Measurements from ENCODE around the gene KCNAB1.

The KCNAB1 gene

GRCh38 chr3:156360963-156361362, 240.6 kb downstream of the KCNAB1 start:
- no peak for DNase-seq (ENCODE audit: low spot score)
- FAIRE-seq = no peak

GRCh38 chr3:156366559-156366958, 246.2 kb downstream of the KCNAB1 start:
- DNase-seq (ENCODE audit: low spot score) = no peak
- FAIRE-seq = no peak

- DNase-seq (ENCODE audit: low spot score) (no peak), FAIRE-seq (no peak)
Measured at GRCh38 chr3:156368189-156368588, 247.8 kb downstream of the KCNAB1 start.

DNA sequence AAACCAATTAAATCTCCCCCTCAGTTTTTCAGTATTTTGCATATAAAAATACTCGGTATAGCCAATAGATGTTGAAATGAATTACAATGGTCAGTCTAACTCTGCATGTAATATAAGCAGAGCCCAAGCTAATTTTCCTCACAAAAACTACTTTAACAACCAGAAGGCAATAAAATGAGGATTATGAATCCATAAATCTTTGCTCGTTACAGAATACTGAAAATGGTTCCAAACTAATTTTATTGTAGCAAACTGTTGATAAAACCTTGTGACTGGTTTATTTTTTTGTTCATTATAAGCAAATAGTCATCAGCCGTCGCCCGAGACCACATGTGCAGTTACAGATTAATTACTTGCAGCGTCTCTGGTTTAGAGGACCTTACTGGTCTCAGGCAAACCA, 251.3 kb downstream of the KCNAB1 start:
- DNase-seq (ENCODE audit: low spot score) (no peak), FAIRE-seq (no peak)

GRCh38 chr3:156373095-156373494, 252.7 kb downstream of the KCNAB1 start:
- DNase-seq (ENCODE audit: low spot score) (no peak), FAIRE-seq (no peak)

GRCh38 chr3:156373654-156374053, 253.3 kb downstream of the KCNAB1 start:
- FAIRE-seq (no peak), DNase-seq (ENCODE audit: low spot score) (no peak)

DNA sequence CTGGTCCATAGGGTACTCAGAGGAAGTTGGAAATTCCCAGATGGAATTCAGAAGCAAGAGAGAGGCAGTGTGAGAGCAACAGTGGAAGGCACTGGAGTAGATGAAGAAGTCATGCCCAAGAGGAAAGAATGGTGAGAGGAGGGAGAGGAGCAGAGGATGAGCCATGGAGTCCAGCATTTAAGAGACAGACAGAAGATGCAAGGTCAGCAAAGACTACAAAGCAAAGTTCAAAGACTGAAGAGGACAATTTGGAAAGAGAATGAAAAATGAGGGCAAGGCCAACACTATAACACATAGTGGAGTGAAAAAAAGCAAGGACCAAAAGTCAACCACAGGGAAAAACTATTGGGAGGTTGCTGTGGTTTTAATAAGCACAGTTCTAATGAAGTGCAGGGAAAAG, 255.8 kb downstream of the KCNAB1 start:
- DNase-seq (ENCODE audit: low spot score) (no peak), FAIRE-seq (no peak)

DNA sequence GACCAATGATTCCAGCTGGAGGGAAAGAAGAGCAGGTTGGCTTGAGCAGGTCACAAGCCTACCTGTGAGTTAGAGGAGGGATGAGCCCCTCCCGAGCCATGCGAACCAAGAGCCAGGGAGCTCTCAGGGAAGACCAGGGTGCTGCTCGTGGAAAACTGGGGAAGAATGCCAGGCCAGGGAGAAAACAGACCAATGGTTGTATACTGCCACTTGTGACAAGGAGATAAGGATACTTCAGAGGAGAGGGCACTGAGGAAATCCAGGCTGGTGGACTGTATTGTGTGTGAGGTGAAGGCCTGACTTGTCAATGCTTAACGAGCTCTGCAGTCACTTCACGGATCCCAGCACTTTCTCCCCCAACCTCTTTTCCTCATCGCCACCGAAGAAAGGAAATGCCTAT, 256.9 kb downstream of the KCNAB1 start:
- no peak for DNase-seq (ENCODE audit: low spot score)
- no peak for FAIRE-seq

DNA sequence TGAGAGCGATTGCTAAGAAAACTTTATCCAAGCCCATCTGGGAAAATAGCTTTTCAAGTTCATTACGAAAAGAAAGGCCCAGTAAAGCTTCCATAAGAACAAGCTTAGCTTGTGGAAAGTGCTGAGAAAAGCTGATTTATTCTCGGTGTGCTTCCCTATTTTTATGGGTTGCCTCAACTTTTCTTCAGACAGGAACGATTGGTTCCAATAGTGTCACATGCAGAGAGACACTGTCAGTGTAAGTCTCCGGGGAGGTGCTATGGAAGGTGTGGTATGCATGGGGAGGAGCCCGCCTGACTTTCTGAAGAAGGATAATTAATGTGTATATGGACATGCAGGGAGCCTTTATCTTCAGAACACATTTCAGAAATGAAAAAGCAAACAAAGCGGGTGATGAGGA, 257.3 kb downstream of the KCNAB1 start:
- FAIRE-seq = no peak
- DNase-seq (ENCODE audit: low spot score) = no peak

GRCh38 chr3:156378871-156379270, 258.5 kb downstream of the KCNAB1 start:
- FAIRE-seq = no peak
- no peak for DNase-seq (ENCODE audit: low spot score)

- DNase-seq (ENCODE audit: low spot score) = no peak
- FAIRE-seq = no peak
Measured at GRCh38 chr3:156379327-156379726, 258.9 kb downstream of the KCNAB1 start.

- no peak for DNase-seq (ENCODE audit: low spot score)
- FAIRE-seq = no peak
Measured at GRCh38 chr3:156381253-156381652, 260.9 kb downstream of the KCNAB1 start.

- FAIRE-seq = no peak
- DNase-seq (ENCODE audit: low spot score) = peak; percentile 43
Measured at GRCh38 chr3:156382458-156383346, 262.3 kb downstream of the KCNAB1 start.

DNA sequence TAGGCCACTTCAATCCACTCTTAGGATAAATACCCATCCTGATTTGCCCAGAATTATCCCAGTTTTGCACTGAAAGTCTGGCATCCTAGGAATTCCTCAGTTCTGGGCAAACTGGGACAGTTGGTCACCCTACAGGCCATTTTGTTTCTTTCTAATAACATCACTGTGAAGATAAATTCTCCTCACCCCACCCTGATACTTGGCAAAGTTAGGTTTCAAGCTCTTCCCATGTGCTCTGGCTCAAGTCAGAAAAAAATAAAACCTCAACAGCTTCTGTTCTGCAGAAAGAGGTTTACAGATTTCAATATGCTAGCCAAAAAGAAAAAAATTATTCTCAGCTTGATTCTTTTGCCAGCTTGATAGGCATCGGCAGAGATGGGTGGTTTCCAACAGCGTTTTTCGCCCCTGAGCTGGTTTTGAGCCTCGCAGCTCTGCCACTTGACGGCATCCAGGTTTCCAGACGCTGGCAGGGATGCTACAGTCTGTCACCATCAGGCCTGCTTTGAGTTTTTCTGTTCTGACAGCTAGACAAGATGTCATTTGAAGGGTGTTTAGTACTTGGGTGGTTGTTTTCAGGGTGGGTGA, 263.2 kb downstream of the KCNAB1 start:
- no peak for FAIRE-seq

GRCh38 chr3:156388497-156389448, 268.4 kb downstream of the KCNAB1 start:
- FAIRE-seq = no peak
- no peak for DNase-seq (ENCODE audit: low spot score)

More for the DNA sequence above, 263.2 kb downstream of the KCNAB1 start:
- DNase-seq (ENCODE audit: low spot score) = no peak

DNA sequence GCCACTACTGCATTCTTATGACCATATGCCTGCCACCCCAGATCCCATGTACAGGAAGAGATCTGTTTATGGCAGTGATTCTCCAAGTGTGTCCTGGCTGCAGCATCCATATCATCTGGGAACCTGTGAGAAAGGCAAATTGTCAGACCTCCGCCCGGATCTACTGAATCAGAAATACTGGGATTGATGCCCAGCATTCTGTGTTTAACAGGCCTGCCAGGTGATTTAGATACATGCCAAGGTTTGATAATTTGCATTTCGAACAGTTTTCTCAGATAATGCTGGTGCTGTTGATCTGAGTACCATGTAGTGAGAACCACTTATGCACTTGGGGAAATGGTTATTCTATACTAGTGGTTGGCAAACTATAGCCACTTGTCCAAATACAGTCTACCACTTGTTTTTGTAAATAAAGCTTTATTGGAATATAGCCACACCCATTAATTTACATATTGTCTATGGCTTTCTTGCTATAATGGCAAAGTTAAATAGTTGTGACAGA, 269.1 kb downstream of the KCNAB1 start:
- DNase-seq (ENCODE audit: low spot score) = no peak
- FAIRE-seq = no peak

DNA sequence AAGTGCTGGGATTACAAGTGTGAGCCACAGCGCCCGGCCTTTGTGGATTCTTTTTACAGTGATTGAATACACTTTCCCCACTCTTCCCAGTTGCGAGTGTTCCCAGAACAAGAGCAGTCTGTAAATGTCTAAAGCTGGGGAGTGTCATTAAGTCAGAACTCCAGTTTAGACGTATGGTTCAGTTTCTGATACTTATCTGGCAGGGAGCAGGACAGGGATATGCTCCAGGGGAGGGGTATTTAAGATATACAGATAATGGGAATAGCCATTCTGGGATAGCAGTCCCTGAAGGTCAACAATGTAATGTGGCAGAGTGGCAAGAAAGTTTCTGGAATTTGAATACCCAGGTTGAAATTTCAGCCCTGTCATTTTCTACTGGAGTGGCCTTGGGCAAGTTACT, 270.5 kb downstream of the KCNAB1 start:
- DNase-seq (ENCODE audit: low spot score) (no peak), FAIRE-seq (no peak)

DNA sequence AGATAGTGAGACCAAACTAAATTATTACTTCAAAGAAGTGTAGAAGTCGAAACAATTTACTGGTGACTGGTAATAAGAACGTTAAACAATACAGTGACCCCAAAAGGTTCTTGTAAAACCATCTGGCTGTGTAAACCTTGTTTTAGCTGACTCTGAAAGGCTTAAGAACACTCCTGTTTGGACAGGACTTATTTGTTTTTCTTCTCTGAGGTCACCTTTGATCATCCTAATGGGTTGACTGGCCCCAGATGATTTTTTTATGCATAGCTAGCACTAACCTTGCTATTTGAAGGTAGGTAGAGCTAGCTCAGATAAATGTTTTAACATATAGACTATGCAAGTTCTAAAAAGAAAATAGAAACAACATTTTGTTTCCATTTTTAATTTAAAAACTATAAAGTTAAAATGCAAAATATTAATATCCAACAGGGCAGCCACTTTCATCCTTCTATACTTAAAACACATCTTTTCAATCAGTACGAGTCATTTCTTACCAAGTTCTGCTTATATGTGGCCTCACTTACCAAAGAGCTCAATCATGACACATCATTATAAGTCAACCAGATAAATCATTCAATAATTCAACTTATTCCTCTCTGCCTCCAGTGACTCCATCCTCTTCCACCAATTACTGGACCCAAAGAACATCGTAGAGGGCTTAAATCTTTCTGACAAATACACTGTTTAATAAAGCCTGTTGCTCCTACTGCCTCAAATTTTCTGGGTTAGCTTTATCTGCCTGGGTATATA, 275.8 kb downstream of the KCNAB1 start:
- FAIRE-seq (no peak), DNase-seq (ENCODE audit: low spot score) (no peak)

GRCh38 chr3:156396851-156397250, 276.5 kb downstream of the KCNAB1 start:
- FAIRE-seq (no peak), DNase-seq (ENCODE audit: low spot score) (no peak)

- no peak for FAIRE-seq
- no peak for DNase-seq (ENCODE audit: low spot score)
Measured at GRCh38 chr3:156397534-156397933, 277.2 kb downstream of the KCNAB1 start.

GRCh38 chr3:156400062-156400461, 279.7 kb downstream of the KCNAB1 start:
- DNase-seq (ENCODE audit: low spot score) = no peak
- no peak for FAIRE-seq

Data from urothelium cell line (cell line).